A549 treated with CpdA at 1 μM for 4 hours (cell line): ENCODE measurements around the gene PROSER3. TPM values are rescaled to one million over a fixed set of nuclear protein-coding genes. Genes with fewer than 3 reads are reported as not detected.

Experiments used
- total RNA-seq: library from RNA; stranded (reverse); fragments of 200-300 nt; extraction: Qiagen RNA extraction; gene quantifications from 5 replicates; pipeline ENCODE4 v1.2.3, GENCODE V29; 2022; ENCODE audit warnings: low read depth

Gene PROSER3
- 23.9 to 34.7 TPM (median 27.4 TPM) in 5 replicates for total RNA-seq

DNA sequence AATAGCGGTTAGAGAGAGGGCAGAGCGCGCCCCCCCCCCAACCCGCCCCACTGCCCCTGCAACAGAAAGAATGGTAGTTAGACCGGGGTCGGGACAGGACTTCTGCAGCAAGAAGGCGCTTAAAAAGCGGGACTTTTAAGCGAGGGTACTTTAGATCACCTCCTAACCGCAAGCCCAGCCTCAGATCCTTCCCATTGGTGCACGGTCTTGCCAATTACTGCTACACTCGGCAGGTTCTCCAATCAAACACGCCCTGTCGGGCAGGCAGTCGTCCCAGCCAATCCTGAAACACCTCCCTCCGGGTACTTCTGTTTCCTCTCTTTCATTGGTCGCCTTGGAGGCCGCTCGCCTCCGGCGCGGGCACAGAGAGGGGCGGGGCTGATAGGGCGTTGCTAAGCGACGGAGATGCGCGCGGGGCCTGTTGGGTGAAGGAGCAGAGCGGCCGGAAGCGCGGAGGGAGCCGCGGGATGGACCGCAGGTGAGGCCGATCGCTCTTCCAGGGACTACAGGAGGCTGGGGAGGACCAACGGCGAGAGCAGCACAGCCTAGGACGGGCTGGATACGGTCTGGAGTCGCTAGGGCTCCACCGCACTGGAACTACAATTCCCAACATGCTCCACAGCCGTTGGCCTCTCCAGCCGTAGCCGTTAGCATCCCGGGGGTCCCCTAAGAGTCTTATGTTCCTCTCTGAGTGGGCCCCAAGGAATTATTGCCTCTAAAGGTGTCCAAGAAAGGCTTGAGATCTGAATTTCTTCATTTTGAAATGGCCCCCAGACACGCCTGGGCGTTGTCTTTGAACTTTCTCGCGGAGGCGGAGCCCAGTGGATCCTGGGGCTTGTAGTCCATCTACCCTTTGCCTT lies at the start of gene PROSER3:
TSS of gene PROSER3 (plus strand) at position 428 of the 860 bp plus-strand sequence. CDS start at position 468, 40 bp downstream.

DNA sequence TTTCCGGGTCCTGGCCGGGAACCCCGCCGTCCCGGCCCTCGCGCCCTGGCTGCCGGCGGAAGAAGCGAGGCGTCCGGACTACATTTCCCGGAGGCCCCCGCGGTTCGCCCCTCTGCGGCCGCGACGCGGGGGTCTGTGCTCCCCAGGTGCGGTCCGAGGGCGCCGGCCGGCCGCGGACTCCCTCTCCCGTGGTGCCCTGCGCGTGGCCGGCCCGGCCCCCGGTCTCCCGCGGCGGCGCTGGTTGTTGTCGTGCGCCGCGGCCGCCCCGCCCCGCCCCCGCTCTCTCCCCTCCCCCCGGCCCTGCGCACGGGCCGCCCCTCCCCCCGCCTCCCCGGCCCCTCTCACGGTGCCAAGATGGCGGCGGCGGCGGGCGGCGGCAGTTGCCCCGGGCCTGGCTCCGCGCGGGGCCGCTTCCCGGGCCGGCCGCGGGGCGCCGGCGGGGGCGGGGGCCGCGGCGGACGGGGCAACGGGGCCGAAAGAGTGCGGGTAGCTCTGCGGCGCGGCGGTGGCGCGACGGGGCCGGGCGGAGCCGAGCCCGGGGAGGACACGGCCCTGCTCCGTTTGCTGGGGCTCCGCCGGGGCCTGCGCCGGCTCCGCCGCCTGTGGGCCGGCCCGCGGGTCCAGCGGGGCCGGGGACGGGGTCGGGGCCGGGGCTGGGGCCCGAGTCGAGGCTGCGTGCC lies 40.2 kb upstream of the PROSER3 start, which contains the start of gene KMT2B:
TSS of gene KMT2B (plus strand) at position 339 of the 680 bp plus-strand sequence. CDS start at position 355, 16 bp downstream.

DNA sequence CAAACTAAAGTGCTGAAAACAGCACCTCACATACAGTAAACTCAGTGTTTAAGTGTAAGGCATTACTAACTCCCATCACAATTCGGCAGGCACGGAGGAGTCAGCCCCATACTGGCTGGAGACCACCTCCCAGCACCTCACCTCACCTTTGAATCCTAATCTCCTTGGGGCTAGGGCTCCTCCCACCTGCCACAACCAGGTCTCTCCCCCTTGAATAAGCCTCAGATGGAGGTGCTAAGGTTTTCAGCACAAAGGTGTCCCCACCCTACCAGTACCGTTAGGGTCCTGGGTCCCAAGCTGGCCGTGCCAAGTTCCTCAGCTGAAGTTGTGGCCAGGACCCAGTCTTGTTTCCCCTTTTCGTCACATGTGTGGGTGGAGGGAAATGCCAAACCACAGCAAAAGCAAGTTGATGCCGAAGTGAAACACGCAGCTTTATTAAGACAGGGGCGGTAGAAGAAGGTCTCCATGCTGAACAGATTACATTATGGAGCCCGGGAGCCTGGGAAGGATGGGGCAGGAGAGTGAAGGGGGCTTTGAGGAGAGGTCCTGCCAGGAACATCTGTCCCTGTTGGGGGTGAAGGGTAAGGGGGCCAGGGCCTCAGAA lies 15.8 kb upstream of the PROSER3 start, which contains the start of gene IGFLR1:
TSS of gene IGFLR1 (minus strand) at position 332 of the 604 bp plus-strand sequence. CDS start 1,272 bp downstream, outside the sequence.

DNA sequence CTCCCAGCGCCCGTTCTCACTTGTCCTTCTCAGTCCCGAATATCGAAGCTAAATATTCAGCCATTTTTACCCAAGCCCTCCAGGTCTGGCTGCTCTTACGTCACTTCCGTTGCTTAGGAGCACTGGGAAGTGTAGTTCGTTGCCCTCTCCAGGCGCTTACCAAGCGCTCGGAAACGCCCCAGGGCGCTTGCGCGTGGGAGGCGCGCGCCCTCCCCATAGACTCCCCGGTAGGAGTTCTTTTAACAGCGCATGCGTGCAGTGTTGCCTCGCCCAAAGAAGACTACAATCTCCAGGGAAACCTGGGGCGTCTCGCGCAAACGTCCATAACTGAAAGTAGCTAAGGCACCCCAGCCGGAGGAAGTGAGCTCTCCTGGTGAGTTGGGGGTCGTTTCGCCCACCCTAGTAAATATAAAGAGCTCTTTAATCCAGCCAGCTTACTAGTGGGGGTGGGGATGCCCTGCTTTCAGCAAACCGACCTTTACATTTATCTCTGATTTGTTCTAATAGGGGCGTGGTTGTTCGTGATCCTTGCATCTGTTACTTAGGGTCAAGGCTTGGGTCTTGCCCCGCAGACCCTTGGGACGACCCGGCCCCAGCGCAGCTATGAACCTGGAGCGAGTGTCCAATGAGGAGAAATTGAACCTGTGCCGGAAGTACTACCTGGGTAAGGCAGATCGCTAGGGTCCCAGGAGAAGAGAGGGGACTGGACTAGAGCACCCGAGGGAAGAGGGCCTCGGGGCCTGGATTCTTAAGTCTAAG lies 12.5 kb upstream of the PROSER3 start, which contains the start of the genes PSENEN and U2AF1L4:
TSS of gene PSENEN (plus strand) at position 324 of the 759 bp plus-strand sequence. CDS start at position 604, 280 bp downstream.
TSS of gene U2AF1L4 (minus strand) at position 91 of the 759 bp plus-strand sequence. CDS start at position 64, 27 bp downstream.

DNA sequence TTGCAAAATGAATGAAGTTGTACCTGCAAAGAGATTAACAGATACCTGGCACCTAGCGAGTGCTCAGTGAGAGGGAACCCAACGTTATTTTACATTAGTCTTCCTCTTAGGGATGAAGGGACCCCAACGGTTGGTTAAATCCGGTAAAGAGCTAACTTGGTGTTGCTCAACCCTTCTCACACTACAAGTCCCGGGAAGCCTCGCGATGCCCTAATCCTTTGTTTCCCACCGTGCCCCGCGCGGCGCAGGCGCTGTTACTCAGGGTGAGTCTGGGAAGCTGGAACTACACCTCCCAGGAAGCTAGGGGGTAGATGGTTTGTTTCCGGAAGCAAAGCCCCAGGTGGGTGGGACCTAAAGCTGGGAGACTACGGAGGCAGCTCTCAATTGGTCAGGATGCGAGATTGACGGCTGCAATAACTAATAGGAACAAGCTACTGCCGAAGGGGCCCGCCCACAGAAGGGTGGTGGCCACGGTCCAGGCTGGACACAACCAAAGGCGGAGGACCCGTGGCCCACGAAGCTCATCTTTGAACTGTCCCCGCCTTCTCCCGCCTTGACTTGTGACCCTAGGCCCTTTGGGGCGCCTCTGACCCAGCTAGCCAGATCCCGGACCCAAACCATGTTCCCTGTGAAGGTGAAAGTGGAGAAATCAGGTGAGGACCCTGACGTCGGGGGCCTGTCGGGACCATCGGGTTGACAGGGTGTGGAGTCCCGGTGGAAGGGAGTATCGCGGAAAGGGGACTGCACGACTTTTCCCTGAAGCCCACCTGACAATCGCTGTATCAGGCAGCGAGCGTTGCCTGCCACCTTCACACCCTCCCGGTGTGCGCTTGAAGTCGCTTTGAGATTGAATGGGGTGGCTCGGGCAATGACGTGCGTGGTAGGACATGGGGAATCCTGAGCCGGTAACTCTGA lies 9.6 kb upstream of the PROSER3 start, which contains the start of gene LIN37:
TSS of gene LIN37 (plus strand) at position 471 of the 915 bp plus-strand sequence. CDS start at position 620, 149 bp downstream.

DNA sequence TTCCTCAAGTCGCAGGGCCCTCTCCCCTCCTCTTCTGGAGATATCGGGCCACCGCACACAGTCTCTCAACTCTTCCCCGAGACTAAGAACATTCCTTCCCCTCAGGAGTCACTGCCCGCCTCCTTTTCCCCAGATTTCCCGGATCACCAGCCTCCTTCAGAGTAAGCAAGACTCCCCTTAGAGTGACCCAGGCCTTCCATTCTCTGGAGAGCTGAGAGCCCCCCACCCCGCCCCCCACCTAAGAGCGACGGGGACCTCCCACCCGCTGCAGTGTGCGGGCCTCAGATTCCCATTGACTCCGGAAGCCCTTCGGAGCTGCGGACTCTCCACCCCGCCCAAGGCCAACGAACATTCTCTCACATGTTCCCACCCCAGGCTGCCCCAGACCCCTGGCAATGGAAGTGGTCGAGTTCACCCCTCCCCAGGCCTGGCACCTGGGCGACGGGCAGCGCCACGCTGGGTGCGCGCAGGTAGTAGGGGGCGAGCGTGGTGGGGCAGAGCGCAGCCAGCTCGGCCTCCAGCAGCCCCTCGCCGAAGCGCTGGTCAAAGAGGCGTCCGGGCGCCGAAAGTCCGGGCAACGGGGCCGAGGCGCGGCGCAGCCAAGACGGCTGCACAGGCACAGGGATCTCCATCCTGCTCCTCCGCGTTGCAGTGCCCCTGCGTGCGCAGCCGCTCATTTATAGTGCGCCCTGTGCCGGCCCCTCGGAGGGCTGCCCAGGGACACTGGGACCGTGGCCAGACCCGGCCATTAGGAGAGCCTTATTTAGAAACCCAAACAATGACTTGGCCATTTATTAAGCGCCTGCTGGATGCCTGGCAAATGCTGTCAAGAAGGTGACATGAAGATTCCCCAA lies 1.4 kb upstream of the PROSER3 start, which contains the start of gene HSPB6:
TSS of gene HSPB6 (minus strand) at position 653 of the 854 bp plus-strand sequence. CDS start at position 632, 21 bp downstream.

DNA sequence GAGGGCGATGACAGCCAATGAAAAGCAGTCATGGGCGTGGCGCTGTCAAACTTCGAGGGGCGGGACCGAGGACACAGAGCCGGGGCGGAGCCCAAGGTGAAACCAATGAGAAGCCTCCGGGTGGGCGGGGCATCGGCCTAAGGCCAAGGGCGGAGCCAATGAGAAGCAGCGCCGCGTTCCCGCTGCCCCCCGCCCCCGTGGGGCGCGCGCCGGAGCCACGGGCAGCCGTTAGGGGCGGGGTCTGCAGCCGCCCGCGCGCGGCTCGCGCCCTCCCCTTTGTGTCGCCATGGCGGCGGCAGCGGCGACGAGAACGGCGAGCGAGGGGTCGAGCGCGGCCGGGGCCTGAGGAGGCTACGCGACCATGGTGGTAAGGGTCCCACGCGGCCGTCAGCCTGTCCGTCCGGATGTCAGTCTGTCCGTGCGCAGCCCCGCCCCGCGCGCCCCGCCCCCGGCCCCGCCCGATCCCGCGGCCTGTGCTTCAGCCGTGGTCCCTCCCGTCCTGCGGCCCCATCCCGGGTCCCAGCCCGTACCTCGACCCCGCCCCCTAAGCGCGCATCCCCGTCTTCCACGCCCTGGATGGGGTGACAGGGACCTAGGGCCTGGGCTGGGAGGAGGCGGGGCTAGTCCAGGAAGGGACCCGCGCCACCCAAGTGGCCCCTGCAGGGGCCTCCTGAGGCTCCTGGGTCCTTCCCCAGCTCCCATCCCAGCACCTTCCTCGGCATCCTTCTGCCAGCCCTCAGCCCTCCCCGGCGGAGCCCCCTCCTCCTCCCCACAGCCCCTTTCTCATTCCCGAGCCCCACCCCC lies 17.5 kb downstream of the PROSER3 start, which contains the start of gene ARHGAP33:
TSS of gene ARHGAP33 (plus strand) at position 267 of the 804 bp plus-strand sequence. CDS start at position 362, 95 bp downstream.

DNA sequence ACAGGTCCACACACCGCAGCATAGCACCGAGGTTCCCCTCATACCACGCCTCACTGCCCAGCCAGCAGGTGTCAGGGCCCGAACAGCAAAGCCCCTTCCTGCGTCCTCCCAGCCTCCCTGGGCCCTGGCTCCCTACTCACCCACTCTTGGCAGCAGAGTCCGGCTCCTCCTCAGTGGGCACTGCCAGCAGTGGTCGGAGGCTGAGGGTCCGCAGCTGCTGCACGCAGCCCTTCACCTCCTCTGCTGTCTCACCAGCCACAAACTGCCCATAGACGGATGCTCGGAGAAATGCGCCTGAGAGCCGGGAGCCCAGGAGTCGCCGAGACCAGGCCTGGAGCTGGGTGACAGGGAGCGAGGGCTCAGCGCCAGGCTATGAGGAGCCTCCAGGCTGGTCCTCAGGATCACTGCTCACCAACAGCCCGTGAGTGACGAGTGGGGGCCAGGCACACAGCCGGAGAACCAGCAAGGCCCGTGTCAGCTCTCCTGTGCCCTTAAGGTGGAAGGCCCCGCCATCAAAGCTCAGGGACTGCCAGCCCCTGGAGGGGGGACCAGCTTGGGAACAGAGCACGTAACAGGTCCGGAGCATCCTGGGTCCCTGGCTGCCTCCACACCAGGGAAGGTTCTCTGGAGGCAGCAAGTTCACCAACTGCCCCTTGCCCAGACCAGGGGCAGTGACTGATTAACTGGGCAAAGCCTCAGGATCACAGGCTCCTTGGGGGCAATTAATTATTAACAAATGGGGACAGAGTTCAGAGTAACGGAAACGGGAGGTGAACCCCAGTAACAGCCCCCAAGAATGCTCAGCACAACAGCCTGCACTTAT lies 54.5 kb downstream of the PROSER3 start, which contains the start of gene PRODH2:
TSS of gene PRODH2 (minus strand) at position 626 of the 823 bp plus-strand sequence. CDS start at position 586, 40 bp downstream.

Other genes starting within 250 kb of the PROSER3 start
- 30.7 to 39.2 TPM (median 32.3 TPM) in 5 replicates for gene DMKN, start 244.5 kb upstream of the PROSER3 start, total RNA-seq
- 3.3 to 4.8 TPM (median 3.7 TPM) in 5 replicates for gene SBSN, start 229.9 kb upstream of the PROSER3 start, total RNA-seq
- gene GAPDHS, start 224.7 kb upstream of the PROSER3 start, total RNA-seq, result not detected in 5 replicates
- 333 to 446 TPM (median 432 TPM) in 5 replicates for gene TMEM147, start 212.6 kb upstream of the PROSER3 start, total RNA-seq
- gene ATP4A, start 194.5 kb upstream of the PROSER3 start, total RNA-seq, result 0.01 TPM in 1 of 5 replicates, not detected in the others
- gene PMIS2, start 172.0 kb upstream of the PROSER3 start, total RNA-seq, result not detected in 5 replicates
- 12.9 to 17.2 TPM (median 14.8 TPM) in 5 replicates for gene HAUS5, start 145.4 kb upstream of the PROSER3 start, total RNA-seq
- gene RBM42, start 129.1 kb upstream of the PROSER3 start, total RNA-seq, result 143 to 210 TPM (median 201 TPM) in 5 replicates
- 1.5 to 2.6 TPM (median 2.4 TPM) in 5 replicates for gene ETV2, start 116.4 kb upstream of the PROSER3 start, total RNA-seq
- gene COX6B1, start 109.9 kb upstream of the PROSER3 start, total RNA-seq, result 1,280 to 1,484 TPM (median 1,422 TPM) in 5 replicates
- 0.62 to 1.1 TPM (median 0.86 TPM) in 5 replicates for gene UPK1A, start 91.7 kb upstream of the PROSER3 start, total RNA-seq
- not detected in 5 replicates for gene ZBTB32, start 53.6 kb upstream of the PROSER3 start, total RNA-seq
- 51.4 to 66.0 TPM (median 58.9 TPM) in 5 replicates for gene KMT2B, start 40.2 kb upstream of the PROSER3 start, total RNA-seq
- gene IGFLR1, start 15.7 kb upstream of the PROSER3 start, total RNA-seq, result 9.3 to 12.6 TPM (median 11.0 TPM) in 5 replicates
- 26.6 to 28.4 TPM (median 27.0 TPM) in 5 replicates for gene U2AF1L4, start 12.8 kb upstream of the PROSER3 start, total RNA-seq
- gene PSENEN, start 12.5 kb upstream of the PROSER3 start, total RNA-seq, result 278 to 327 TPM (median 289 TPM) in 5 replicates
- 17.4 to 27.7 TPM (median 23.3 TPM) in 5 replicates for gene LIN37, start 9.6 kb upstream of the PROSER3 start, total RNA-seq
- 0.26 to 0.50 TPM (median 0.38 TPM) in 5 replicates for gene HSPB6, start 1.1 kb upstream of the PROSER3 start, total RNA-seq
- gene ARHGAP33, start 17.4 kb downstream of the PROSER3 start, total RNA-seq, result 3.5 to 8.1 TPM (median 5.6 TPM) in 5 replicates
- gene PRODH2, start 54.7 kb downstream of the PROSER3 start, total RNA-seq, result 0.17 to 0.50 TPM (median 0.25 TPM) in 5 replicates
- gene NPHS1, start 94.3 kb downstream of the PROSER3 start, total RNA-seq, result 0.41 to 0.83 TPM (median 0.49 TPM) in 5 replicates
- 0.47 to 0.65 TPM (median 0.51 TPM) in 5 replicates for gene KIRREL2, start 98.7 kb downstream of the PROSER3 start, total RNA-seq
- 66.5 to 99.5 TPM (median 89.7 TPM) in 5 replicates for gene APLP1, start 110.4 kb downstream of the PROSER3 start, total RNA-seq
- gene NFKBID, start 142.4 kb downstream of the PROSER3 start, total RNA-seq, result 6.9 to 9.4 TPM (median 8.2 TPM) in 5 replicates
- gene HCST, start 144.4 kb downstream of the PROSER3 start, total RNA-seq, result 0.40 to 0.81 TPM (median 0.57 TPM) in 4 of 5 replicates, not detected in the other
- gene TYROBP, start 150.1 kb downstream of the PROSER3 start, total RNA-seq, result not detected in 5 replicates
- 16.7 to 26.3 TPM (median 20.5 TPM) in 5 replicates for gene LRFN3, start 178.2 kb downstream of the PROSER3 start, total RNA-seq
- 30.3 to 52.4 TPM (median 46.9 TPM) in 5 replicates for gene SDHAF1, start 237.0 kb downstream of the PROSER3 start, total RNA-seq